GM18861 (cell line): ENCODE results near the gene JUNB.
"Not testable (repeated sequence)": the region's sequence is repeated elsewhere in the genome, so short reads cannot be mapped to it uniquely, and the experiment has no call there.

Experiments
- ATAC-seq: cut with Tn5 transposase; IDR thresholded peaks from one replicate; pipeline ENCODE4 v1.9.1; 2021; ENCODE audit not compliant: unreplicated experiment

Gene JUNB

GRCh38 chr19:12802267-12803106 is 11.2 kb downstream of the JUNB start:
- no peak for ATAC-seq

- no peak for ATAC-seq
Measured at GRCh38 chr19:12804051-12804450, 12.8 kb downstream of the JUNB start.

- peak; percentile 60 for ATAC-seq
Measured at GRCh38 chr19:12806242-12807081, 15.2 kb downstream of the JUNB start, which contains the start of gene RNASEH2A. Gene RNASEH2A (plus strand): TSS chr19:12806584. CDS start chr19:12806674, 90 bp downstream.

GRCh38 chr19:12815088-12815487 is 23.8 kb downstream of the JUNB start:
- ATAC-seq, result no peak

- ATAC-seq, result not testable (repeated sequence)
Measured at GRCh38 chr19:12817188-12817587, 25.9 kb downstream of the JUNB start.

- not testable (repeated sequence) for ATAC-seq
Measured at GRCh38 chr19:12817810-12818209, 26.5 kb downstream of the JUNB start.

- no peak for ATAC-seq
Measured at GRCh38 chr19:12821761-12822160, 30.5 kb downstream of the JUNB start.

- ATAC-seq, result no peak
Measured at GRCh38 chr19:12825254-12826131, 34.2 kb downstream of the JUNB start.

GRCh38 chr19:12828494-12828893 is 37.2 kb downstream of the JUNB start:
- no peak for ATAC-seq

GRCh38 chr19:12833418-12833737 is 42.1 kb downstream of the JUNB start:
- no peak for ATAC-seq

GRCh38 chr19:12833738-12834565 is 42.7 kb downstream of the JUNB start:
- ATAC-seq, result no peak

GRCh38 chr19:12834566-12834943 is 43.3 kb downstream of the JUNB start, which contains the start of gene RTBDN:
Gene RTBDN (minus strand): TSS chr19:12834579. CDS start chr19:12829979, 4,600 bp downstream.
- no peak for ATAC-seq

GRCh38 chr19:12834976-12835757 is 43.9 kb downstream of the JUNB start:
- no peak for ATAC-seq

GRCh38 chr19:12836529-12836863 is 45.2 kb downstream of the JUNB start:
- no peak for ATAC-seq

- no peak for ATAC-seq
Measured at GRCh38 chr19:12837225-12837624, 45.9 kb downstream of the JUNB start.

- no peak for ATAC-seq
Measured at GRCh38 chr19:12838182-12838885, 47.0 kb downstream of the JUNB start, which contains the start of gene MAST1. Gene MAST1 (plus strand): TSS chr19:12838515. CDS start chr19:12838573, 58 bp downstream.

- no peak for ATAC-seq
Measured at GRCh38 chr19:12838886-12839756, 47.8 kb downstream of the JUNB start.
